ENCODE data around the gene NCS1.
A peak's percentile ranks its signal among the peaks of the same experiment; 100 is the strongest.

NCS1 gene

DNA sequence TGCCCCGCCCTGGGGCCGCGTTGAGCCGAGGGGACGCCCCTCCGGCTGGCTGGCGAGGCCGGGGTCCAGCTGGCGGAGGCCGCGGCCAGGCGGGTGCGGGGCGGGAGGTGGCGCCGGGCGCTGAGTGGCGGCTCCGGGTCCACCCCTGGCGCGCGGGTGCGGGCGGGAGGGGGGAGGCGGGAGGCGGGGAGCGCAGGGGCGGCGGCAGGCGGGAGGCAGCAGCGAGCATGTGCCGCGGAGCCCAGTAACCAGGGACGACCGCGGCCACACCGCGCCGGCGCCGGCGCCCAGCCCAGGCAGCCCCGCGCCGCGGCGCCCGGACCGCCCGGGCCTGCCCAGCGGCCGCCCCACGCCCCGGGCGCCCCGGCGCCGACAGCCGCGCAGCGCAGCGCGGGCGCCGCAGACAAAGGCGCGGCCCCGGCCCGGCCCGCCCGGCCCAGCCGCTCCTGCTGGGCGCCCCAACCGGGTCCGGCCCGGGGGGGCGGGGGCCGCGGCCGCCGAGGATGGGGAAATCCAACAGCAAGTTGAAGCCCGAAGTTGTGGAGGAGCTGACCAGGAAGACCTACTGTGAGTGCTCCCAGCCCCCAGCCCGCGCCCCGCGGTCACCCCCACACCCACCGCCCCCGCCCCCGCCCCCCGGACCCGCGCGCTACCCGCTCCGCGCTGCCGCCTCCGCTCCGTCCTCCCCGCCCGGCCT, at the start of gene NCS1:
Gene NCS1, plus strand, starts transcription at position 244 of the 697 bp plus-strand sequence. Its CDS starts 260 bp downstream, at position 504.
- peak; percentile 51 for DNase-seq

DNA sequence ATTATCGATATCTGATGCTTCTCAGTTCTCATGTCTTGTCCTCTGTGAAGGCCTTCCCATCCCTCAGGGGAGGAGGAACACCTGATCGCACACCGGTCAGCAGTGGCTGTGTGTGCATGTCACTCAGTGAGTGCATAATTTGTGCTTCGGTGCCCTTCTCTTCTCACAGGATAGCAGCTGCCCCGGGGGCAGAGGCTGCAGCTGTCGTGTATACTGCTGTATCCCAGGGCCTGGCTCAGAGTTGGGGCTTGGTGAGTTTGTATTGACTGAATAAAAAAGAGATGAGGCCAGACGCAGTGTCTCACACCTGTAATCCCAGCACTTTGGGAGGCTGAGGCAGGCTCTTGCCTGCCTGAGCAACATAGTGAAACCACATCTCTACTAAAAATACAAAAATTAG, 49.7 kb upstream of the NCS1 start:
- DNase-seq: no peak

GRCh38 chr9:130124085-130124860, 47.9 kb upstream of the NCS1 start:
- DNase-seq: peak; percentile 16

DNA sequence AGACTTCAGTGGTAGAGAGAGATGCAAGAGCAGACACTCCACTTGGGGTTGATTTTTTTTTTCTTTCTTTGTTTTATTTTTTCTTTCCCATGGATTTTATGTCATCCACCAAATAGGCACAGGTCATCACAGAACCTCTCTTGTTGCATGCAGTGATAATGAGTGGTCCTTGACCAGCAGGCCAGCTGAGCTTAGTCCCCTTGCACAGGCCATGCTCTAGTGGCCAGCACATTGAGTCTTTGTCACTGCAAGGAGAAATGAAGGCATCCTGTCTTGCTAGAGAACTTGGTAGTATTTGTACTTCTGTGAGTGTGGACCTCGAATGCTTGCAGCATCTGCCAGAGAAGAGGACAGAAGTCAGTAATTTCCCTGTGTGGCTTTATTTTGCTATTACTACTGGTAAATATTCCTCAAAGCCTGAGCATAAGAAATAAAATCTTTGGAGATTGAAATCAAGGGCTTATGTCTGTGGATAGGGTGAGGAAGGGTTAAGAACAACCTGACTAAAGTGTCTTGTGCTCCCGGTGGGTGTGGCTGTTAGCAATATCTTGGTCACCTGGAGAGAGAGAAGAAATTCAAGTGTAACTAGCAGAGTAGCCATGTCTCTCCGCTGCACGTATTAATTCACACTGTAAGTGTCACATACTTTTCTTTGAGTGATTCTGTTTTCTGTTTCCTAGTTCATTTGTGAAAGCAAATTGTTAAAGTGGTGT, 45.3 kb upstream of the NCS1 start:
- DNase-seq: no peak

- DNase-seq: no peak
Measured at GRCh38 chr9:130128251-130128650, 44.0 kb upstream of the NCS1 start.

GRCh38 chr9:130128733-130129431, 43.3 kb upstream of the NCS1 start:
- no peak for DNase-seq

- no peak for DNase-seq
Measured at GRCh38 chr9:130129432-130130061, 42.7 kb upstream of the NCS1 start.

GRCh38 chr9:130132746-130133145, 39.5 kb upstream of the NCS1 start:
- DNase-seq: no peak

DNA sequence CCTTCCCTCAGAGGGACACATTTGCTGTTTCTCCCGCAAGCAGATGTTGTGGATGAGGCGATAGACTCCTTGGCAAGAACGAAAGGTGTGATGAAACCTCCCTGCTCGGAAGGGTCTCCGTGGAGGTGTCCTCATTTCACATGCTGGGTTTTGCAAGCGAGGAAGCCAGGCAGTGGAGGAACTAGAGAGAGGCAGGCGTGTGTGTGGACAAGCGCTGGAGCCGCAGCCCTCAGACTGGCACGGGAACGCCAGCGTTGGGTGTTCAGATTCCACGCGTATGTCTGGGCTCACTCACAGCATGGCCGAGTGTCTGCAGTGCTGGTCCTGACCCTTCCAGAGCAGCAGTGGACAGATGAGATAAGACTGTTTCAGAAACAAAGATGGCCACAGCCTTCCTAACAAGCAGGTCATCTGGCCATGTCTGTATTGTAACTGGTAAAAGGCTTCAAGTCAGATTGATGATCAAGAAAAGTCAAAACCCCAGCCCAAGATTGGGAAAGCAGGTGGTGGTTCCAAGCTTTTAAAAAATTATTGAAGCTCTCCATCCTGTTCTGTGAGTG, 35.0 kb upstream of the NCS1 start:
- DNase-seq: no peak

DNA sequence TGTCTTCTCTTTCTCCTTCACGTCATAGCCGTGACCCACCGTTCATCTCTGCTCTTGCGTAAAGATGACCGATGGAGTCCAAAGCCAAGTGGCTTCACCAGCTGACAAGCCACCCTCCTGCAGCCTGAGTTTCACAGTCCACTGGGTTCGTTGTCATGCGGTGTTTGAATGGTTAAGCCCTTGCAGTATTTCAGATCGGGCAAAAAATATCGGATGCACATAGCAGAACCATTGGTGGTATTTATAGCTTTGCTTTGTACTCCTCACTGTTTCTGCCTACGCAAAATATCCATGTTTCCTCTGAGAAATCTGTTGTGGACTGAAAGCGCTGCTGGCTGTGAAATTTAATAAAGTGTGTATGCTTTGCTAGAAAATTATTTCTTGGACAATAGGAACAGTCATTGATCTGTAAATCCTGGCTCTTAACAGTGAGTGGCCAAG, 34.5 kb upstream of the NCS1 start:
- no peak for DNase-seq

DNA sequence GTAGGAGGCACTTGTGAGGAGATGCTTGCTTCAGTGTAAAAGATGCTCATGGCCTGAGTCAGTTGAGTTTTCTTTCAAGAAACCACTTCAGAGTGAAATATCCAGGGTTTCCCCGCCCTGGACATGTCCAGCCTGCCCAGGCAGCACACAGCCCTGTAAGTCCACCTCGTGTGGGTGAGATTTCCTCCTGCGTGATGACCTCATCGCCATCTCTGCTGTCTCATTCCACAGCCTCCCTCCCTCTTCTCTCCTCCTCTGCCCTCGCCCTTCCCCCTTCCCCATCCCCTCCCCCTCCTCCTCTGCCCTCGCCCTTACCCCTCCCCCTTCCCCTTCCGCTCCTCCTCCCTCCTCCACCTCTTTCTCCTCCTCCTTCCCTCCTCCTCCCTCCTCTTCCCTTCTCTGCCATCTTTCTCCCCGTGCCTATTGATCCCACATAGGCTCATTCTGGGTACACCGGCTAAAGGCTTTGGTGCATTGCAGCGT, 34.0 kb upstream of the NCS1 start:
- DNase-seq: no peak

- DNase-seq: no peak
Measured at GRCh38 chr9:130138791-130139190, 33.4 kb upstream of the NCS1 start.

- DNase-seq: no peak
Measured at GRCh38 chr9:130139251-130139650, 33.0 kb upstream of the NCS1 start.

DNA sequence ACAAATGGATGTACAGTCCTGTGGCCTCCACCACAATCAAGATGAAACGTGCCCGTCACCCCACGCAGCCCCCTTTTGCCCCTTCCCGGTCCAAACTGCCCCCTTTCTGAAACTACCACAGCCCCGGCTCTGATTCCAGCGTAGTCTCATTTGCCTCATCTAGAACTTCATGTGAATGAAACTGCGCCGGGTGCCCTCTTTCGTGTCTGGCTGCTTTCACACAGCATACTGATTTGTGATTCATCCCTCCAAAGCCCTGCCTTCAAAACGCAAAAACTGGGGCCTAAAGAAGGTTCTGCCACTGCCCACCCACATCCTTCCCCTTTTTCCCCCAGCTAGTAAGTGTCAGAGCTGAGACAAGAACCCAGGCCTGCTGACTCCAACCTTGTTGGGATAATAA, 31.5 kb upstream of the NCS1 start:
- DNase-seq: no peak

DNA sequence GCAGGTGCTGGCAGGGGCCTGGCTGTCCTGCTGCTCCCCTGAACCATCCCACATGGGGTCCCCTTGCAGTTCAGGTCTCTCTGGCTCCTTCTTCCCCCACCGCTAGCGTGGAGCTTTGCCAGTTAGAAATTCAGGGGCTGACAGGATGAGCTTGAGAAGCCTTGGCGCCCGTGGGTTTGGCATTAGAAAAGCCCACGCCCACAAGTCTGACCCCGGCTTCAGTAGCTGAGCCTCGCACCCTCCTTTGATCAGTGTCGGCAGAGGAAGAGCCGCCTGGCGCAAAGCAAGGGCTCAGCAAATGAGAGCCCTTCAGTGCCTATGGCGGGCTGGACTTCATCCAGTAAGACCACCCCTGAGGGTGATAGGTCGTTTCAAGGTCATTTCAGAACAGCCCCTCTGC, 30.1 kb upstream of the NCS1 start:
- no peak for DNase-seq

- no peak for DNase-seq
Measured at GRCh38 chr9:130142641-130143040, 29.6 kb upstream of the NCS1 start.

DNA sequence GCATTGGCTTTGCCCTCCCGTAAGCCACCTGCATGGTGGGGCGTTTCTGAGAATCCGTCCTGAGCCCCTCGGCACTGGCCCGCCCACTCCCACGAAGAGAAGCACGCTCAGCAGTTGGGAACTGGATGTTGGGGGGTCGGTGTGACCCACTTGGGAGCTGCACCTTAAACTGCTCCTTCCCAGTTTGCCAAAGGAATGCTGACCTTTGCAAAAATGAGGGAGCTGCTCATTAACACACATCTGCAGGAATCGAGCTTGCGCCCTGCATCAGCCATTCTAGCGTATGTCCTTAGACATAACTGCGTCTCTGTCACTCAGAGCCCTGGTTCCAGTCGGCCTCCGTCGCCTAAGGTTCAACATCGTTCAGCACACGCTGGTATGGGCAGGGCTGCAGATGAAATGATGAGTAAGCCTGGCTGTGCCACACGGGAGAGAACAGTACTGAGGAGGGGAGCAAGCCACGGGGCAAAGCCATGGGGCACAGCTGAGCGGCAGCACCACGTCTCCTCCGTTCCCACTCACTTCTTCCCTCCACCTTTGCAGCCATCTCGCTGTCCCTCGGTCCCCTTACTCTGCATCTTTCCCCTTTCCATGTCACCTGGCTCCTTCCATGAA, 28.8 kb upstream of the NCS1 start:
- DNase-seq: no peak

- DNase-seq: no peak
Measured at GRCh38 chr9:130143958-130144366, 28.2 kb upstream of the NCS1 start.

- DNase-seq: no peak
Measured at GRCh38 chr9:130144703-130145102, 27.5 kb upstream of the NCS1 start.

DNA sequence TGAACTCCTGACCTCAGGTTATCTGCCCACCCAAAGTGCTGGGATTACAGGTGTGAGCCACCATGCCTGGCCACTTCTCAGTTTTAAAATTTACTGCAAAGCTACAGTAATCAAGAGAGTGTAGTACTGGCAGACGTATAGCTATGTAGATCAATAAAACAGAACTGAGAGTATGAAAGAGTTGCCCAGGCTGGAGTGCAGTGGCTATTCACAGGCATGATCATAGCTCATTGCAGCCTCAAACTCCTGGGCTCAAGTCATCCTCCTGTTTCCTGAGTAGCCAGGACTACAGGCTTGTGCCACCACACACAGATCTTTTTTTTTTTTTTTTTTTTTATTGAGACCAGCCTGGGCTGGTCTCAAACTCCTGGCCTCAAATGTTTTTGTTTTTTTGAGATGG, 26.5 kb upstream of the NCS1 start:
- no peak for DNase-seq

- no peak for DNase-seq
Measured at GRCh38 chr9:130147198-130147597, 25.0 kb upstream of the NCS1 start.

- no peak for DNase-seq
Measured at GRCh38 chr9:130147910-130148309, 24.3 kb upstream of the NCS1 start.

All from NCI-H1105 treated with DMSO at 0.1 percent for 48 hours (cell line).